Activated T-helper 1 cell treated with anti-CD3 and anti-CD28 coated beads, Interleukin-2, amount 50 U/mL, for 16 hours (primary cell): ENCODE measurements around the gene KLHL12.
"Not testable (repeated sequence)": the region's sequence is repeated elsewhere in the genome, so short reads cannot be mapped to it uniquely, and the experiment has no call there.

ENCODE experiments used
- DNase-seq, 2 donors: peaks; one replicate each; pipeline ENCODE4 v3.0.0-alpha.2; 2020; ENCODE audit warnings: low read depth in 1 of 2, low spot score in 1 of 2

The KLHL12 gene

DNA sequence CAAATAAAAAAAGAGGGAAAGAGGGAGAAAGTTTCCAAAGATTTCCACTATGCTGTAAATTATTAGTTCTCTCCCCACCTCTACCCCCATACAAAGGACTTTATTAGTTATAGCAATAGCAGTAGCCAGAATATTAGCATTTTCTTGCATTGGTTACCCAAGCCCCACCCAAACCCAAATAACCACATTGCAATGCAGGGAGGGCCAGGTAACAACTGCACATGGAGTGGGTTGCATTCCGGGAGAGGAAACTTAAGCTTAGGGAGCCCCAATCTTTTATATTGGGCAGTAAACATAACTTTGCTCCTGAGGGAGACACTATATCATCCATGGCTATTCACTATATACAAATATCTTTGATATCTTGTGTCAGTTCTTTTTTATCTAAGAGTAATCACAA is 25.1 kb upstream of the KLHL12 start:
- DNase-seq: no peak

DNA sequence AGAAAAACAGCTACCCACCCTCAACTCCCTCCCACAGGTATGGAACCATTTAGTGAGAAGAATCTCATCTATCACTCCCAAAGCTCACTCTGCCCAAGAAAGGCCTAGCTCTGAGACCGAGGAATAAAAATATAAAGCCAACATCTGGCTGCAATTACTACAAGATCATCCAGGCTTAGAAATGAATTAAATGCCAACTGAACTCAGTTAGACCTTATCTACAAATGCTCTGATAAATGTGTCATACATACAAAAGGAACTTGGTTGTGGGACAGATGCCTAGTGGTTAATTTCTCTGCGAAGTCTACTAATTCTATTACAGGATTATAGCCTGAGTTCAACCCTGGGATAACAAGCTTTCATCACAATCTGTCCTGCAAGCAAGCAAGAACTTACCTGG is 24.4 kb upstream of the KLHL12 start:
- DNase-seq: no peak

DNA sequence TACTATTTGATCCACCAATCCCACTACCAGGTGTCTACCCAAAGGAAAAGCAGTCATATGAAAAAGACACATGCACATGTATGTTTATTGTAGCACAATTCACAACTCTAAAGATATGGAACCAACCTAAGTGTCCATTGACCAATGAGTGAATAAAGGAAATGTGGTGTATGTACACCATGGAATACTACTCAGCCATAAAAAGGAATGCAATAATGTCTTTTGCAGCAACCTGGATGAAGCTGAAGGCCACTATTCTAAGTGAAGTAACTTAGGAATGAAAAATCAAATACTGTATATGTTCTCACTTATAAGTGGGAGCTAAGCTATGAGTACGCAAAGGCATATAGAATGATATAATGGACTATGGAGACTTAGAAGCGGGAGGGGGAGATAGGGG is 18.4 kb upstream of the KLHL12 start:
- DNase-seq: no peak

DNA sequence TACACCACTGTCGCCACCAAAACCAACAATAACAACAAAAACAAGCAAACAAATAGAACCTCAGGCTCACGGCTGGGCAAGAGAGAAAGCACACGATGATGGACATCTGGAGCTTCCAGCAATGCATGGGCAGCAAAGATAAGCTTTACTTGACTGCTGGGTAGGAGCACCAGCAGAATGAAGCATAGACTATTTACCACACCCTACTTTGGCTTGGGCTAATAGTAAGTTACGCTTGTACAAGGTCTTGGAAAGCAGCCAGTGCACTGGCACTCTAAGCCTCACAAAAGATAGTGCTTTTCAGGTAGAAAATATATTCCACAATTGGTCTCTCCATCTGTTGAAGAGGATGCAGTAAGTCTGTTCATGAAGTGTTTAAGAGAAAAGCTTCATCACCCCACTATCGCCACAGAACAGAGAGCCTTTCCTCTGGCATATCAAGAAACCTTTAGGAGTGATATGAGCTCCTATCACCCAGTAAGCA is 17.4 kb upstream of the KLHL12 start:
- DNase-seq: no peak

DNA sequence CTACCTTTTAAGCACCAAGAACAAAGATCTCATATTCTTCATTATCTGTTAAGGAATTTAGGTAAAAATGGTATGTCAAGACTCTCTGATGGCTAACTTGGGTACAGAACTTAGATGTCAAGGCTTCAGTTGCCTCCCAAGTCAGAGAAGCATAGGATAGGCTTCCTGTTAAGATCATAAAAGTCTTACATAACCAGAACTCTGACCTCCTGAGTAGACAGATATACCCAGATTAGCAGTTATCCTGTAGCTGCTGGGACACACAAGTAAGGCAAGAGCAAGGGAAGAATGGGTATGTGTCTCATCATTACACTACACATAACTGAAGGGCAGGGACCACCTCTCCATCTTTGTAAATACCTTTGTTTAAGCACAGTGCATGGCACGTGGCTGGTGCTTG is 15.4 kb upstream of the KLHL12 start:
- DNase-seq: no peak

DNA sequence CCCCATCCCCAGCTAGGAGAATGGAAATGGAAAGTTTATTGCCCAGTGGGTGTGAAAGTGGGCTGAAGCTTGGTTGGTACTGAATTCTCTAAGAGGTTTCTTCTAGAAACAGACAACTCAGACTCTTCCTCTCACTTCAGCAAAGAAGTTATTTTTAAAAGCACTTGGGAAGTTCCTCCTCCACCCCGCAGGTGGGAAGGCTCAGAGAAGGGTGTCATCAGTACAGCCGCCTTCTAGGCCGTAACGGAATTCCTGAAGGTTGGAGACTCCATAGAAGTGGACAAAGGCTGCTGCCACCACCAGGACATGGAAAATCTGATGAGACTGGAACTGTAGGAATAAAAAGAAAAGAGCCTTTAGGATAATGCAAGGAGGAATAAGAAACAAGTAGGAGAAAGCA is 14.3 kb upstream of the KLHL12 start:
- DNase-seq: no peak

DNA sequence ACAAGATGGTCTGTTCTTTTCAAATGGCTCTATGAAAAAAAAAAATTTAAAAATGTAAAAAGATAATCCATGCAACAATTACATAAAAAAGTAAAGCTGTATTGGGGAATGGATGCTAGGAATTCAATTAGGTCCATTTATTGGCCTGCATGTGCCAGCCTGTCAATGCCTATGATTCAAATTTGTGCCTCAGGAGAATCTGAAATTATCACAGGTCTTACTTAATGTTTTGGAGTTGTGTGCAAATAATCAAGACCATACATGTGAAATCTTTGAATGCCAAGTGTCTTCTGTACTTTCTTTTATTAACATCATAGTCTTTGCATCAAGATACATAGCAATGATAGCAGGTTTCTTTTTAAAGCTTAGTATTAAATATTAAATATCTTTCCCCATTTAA is 13.5 kb upstream of the KLHL12 start:
- no peak for DNase-seq

DNA sequence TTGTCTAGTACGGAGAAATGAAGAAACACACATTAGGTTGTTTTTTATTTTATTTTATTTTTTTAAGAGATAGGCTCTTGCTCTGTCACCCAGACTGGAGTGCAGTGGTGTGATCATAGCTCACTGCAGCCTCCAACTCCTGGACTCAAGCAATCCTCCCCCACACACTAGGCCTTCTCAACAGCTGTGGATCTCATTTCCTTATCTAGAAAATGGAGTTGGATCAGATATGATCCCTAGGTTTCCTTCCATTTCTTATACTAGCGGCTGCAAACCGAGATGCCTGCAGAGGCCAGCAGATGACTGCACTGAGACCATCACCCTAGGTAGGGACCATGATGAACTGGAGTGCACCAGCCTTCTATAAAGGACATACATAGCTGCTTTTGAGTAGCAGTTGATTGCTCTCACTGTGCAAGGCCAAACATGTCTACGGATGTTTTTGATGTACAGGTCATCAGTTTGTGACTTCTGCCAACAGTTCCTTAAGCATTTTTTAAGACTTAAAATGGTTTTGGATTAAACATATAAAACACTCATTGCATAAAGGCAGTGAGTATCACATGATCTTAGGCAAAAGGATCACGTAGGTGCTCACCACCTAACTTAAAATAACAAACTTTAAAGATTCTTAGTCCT is 11.4 kb upstream of the KLHL12 start:
- no peak for DNase-seq

DNA sequence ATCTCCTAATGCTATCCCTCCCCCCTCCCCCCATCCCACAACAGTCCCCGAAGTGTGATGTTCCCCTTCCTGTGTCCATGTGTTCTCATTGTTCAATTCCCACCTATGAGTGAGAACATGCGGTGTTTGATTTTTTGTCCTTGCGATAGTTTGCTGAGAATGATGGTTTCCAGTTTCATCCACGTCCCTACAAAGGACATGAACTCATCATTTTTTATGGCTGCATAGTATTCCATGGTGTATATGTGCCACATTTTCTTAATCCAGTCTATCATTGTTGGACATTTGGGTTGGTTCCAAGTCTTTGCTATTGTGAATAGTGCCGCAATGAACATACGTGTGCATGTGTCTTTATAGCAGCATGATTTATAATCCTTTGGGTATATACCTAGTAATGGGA is 9.4 kb upstream of the KLHL12 start:
- DNase-seq: not testable (repeated sequence)

DNA sequence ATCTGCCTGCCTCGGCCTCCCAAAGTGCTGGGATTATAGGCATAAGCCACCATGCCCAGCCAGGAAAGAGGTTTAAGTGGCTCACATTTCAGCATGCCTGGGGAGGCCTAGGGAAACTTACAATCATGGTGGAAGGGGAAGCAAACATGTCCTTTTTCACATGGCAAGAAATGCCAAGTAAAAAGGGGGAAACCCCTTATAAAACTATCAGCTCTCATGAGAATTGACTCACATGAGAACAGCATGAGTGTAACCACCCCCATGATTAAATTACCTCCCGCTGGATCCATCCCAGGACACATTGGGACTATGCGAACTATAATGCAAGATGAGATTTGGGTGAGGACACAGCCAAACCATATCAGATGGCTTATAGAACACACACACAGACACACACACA is 8.8 kb upstream of the KLHL12 start:
- no peak for DNase-seq

DNA sequence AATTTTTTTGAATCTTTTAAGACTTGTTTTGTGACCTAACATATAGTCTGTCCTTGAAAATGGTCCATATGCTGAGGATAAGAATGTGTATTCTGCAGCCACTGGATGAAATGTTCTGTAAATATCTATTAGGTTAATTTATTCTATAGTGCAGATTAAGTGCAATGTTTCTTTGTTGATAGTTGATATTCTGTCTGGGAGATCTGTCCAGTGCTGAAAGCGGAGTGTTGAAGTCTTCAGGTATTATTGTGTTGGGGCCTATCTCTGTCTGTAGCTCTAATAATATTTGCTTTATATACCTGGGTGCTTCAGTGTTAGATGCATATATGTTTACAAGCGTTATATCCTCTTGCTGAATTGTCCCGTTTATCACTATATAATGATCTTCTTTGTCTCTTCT is 7.7 kb upstream of the KLHL12 start:
- no peak for DNase-seq

DNA sequence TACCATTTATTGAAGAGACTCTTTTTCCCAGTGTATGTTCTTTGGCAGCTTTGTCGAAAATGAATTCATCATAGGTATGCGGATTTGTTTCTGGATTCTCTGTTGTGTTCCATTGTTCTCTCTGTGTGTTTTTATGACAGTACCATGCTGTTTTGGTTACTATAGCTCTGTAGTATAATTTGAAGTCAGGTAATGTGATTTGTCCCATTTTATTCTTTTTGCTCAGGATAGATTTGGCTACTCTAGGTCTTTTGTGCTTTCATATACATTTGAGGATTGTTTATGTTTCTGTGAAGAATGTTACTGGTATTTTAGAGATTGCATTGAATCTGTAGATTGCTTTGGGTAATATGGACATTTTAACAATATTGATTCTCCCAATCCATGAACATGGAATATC is 5.4 kb upstream of the KLHL12 start:
- DNase-seq: no peak

DNA sequence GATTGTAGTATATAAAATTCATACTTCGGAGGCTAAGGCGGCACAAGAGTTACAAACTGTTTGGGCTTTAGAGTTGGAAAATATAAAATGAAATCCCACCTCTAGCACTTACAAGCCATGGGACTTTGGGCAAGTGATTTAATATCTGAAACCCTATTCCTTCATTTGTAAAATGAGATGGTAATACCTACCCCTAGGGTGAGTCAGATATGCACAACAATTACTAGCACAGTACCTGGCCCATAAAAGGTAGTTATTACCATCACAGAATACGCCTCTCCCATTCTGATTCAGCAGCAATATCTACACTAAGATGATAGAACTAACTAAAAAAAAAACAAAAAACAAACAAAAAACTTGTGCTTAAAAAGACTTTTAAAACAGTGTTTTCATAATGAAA is 3.5 kb downstream of the KLHL12 start:
- no peak for DNase-seq

DNA sequence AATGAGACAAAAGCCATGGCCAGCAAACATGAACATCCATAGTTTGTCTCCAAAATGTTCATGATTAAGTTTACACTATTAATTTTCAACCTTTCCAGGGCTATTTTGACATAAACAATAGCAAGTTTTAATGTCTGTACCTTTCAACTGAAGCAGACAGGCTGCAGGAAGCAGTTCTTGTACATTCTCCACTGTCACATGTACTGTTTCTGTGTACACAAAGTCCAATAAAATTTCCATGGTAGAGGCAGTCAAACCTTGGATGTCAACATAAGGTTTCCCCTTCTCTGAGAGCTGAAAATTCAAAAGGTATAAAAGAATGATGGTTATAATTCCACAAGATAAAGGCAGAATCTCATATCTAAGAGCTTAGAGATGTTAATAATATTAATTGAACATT is 7.4 kb downstream of the KLHL12 start:
- no peak for DNase-seq

DNA sequence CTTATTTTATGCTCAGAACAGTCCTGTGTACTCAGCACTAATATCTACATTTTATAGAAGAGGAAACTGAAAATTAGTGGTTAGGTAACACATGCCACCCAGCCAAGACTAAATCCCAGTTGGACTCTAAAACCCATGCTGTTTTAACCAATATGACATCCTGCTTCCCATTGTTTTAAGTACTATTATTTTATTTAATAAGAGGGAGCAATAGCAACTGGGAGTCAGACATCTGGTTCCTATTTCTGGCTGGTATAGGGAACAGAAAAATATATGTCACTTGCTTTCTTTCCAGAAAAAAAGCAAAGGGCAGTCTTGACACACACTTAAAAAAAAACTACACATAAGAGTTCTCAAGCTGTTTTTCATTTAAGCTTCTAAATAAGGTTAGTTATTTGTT is 11.9 kb downstream of the KLHL12 start:
- no peak for DNase-seq

DNA sequence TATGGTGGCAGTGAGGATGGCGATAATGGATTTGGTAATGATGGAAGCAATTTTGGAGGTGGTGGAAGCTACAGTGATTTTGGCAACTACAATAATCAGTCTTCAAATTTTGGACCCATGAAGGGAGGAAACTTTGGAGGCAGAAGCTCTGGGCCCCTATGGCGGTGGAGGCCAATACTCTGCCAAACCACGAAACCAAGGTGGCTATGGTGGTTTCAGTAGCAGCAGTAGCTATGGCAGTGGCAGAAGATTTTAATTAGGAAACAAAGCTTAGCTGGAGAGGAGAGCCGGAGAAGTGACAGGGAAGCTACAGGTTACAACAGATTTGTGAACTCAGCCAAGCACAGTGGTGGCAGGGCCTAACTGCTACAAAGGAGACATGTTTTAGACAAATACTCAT is 14.6 kb downstream of the KLHL12 start:
- DNase-seq: not testable (repeated sequence)

DNA sequence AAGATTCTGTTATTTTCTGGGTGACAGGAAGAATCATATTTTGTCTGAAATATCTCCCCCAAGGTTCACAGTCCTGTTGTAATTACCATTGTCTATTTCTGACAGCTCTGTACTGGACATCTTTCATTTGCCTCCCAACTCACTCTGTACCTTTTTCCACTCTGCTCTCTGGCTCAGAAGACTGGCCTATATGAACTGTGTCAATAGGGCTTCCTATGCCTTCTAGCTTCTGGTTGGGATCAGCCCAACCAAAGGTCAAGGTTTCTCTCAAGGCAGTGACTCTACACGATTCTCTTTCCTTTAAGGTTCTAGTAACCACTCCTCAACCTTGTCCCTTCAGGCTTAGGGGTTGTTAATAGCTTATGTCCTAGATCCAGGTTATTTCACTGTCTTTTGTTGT is 17.5 kb downstream of the KLHL12 start:
- DNase-seq: no peak

DNA sequence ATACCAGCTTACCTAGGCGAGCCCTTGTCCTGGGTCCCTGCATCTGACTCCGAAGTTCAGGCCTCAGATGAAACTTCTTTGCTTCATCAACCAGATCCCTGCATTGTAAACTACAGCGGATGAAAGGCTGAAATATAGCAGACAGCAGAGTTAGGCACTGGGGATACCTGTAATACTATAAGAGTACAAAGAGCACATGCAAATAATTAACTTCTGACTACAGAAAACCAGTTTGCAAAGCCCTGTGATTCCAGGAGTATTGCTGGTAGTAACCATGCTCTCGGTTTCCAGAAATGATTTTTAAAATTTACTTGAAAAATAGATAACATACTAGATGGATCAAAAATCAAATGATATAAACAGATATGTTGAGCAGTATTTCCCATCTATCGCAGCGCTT is 18.0 kb downstream of the KLHL12 start:
- DNase-seq: no peak

DNA sequence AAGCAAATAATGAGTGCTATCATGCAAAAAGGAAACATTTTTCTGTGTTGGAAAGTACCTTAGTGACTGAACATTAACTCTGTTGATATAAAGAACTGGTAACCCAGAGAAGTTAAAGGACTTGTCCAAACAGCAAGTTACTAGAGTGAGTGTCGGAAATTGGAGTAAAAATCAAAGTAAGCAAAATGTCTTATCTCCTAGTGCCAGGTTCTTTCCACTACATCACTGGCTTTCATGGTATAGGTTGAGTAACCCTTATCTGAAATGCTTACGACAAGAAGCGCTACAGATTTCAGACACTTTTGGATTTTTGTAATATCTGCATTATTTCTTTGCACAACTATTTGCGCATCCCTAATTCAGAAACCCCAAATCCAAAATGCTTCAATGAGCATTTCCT is 21.7 kb downstream of the KLHL12 start:
- no peak for DNase-seq

DNA sequence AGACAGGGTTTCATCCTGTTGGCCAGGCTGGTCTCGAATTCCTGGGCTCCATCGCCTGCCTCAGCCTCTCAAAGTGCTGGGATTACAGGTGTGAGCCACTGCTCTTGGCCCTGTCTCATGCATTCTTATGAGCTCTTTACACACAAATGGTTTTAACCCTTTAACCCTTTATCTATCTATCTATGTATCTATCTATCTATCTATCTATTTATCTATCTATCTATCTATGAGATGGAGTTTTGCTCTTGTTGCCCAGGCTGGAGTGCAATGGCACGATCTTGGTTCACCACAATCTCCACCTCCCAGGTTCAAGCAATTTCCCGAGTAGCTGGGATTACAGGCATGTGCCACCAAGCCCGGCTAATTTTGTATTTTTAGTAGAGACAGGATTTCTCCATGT is 23.2 kb downstream of the KLHL12 start:
- not testable (repeated sequence) for DNase-seq

DNA sequence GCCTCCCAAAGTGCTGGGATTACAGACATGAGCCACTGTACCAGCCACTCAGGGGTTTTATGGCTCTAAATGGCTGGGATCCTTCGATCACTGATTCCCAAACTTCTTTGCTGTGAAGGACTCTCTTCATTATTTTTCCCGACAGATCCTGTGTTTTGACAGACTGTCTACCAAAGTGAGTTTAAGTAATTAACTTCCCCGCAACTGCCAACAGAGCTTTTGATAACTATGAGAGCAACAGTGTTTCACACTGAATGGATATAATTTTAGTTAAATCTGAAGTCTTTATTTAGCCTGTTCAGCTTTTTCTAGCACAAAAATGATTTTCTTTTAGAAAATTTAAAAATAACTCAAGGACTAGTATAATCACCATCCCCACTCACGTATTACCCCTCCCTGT is 25.5 kb downstream of the KLHL12 start:
- no peak for DNase-seq

DNA sequence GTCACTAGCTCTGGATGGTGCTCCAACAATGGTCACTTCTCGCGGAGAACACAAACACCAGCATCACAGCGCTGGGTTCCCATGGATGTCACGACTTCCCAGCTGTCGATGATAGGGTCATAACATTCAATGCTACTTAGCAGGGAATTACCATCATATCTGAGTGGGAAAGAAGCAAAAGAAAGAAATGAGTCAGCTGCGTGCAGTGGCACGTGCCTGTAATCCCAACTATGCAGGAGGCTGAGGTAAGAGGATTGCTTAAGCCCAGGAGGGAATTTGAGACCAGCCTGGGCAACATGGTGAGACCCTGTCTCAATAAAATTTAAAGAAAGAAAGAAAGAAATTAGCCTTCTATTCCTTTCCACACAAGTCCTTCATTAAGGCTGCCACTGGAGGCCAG is 34.5 kb downstream of the KLHL12 start:
- DNase-seq: no peak

DNA sequence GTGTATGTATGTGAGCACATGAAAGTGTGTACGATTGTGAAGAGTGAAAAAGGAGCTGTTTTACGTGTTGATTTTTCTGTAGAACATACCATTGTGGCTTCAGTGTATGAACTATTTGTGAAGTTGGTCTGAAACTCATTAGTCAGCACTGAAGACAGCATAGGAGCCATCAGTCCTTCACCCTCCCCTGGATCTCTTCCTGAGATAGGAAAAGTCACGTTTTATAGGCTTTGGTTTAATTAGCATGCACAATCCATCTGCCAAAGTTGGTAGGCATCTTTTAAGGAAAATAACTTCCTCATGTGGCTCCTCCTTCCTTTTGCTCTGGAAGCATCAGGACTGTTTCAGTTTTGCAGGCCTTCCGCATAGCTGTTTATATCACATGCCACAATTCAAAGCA is 36.6 kb downstream of the KLHL12 start:
- DNase-seq: no peak
